Anterior cingulate cortex (tissue), 58 donors: Measurements from ENCODE around the gene TNPO1.
A peak's percentile ranks its signal among the peaks of the same experiment; 100 is the strongest.

Experiments
- DNase-seq, 58 donors: peaks; one replicate each; lab custom pipeline; 2025; lab: John Stamatoyannopoulos, UW

Gene TNPO1

GRCh38 chr5:72817671-72818266, 1.3 kb downstream of the TNPO1 start:
- DNase-seq = no peak

GRCh38 chr5:72818866-72819534, 2.5 kb downstream of the TNPO1 start:
- DNase-seq = peak in 52 of 58 donors; percentile 0 to 66 (median 23)

- DNase-seq = no peak
Observed at GRCh38 chr5:72821776-72822175, 5.3 kb downstream of the TNPO1 start.

- DNase-seq = no peak
Observed at GRCh38 chr5:72822944-72823343, 6.5 kb downstream of the TNPO1 start.

- DNase-seq = no peak
Observed at GRCh38 chr5:72829707-72830106, 13.2 kb downstream of the TNPO1 start.

GRCh38 chr5:72830362-72830761, 13.9 kb downstream of the TNPO1 start:
- DNase-seq = no peak

GRCh38 chr5:72831685-72832084, 15.2 kb downstream of the TNPO1 start:
- no peak for DNase-seq

- DNase-seq = no peak
Observed at GRCh38 chr5:72834924-72835323, 18.5 kb downstream of the TNPO1 start.

- no peak for DNase-seq
Observed at GRCh38 chr5:72835633-72836032, 19.2 kb downstream of the TNPO1 start.

- no peak for DNase-seq
Observed at GRCh38 chr5:72836810-72837209, 20.3 kb downstream of the TNPO1 start.

GRCh38 chr5:72837524-72838096, 21.1 kb downstream of the TNPO1 start:
- DNase-seq = no peak

GRCh38 chr5:72840041-72840440, 23.6 kb downstream of the TNPO1 start:
- DNase-seq = no peak

GRCh38 chr5:72841756-72842535, 25.5 kb downstream of the TNPO1 start:
- DNase-seq = no peak

- no peak for DNase-seq
Observed at GRCh38 chr5:72842816-72843215, 26.4 kb downstream of the TNPO1 start.

GRCh38 chr5:72844218-72844603, 27.8 kb downstream of the TNPO1 start:
- no peak for DNase-seq

- no peak for DNase-seq
Observed at GRCh38 chr5:72845889-72846288, 29.4 kb downstream of the TNPO1 start.

GRCh38 chr5:72846483-72846882, 30.0 kb downstream of the TNPO1 start:
- DNase-seq = no peak

GRCh38 chr5:72847439-72847838, 31.0 kb downstream of the TNPO1 start:
- no peak for DNase-seq

GRCh38 chr5:72847989-72848473, 31.6 kb downstream of the TNPO1 start:
- peak; percentile 30 to 95 (median 85) for DNase-seq

- DNase-seq = peak in 47 of 58 donors; percentile 2 to 80 (median 54)
Observed at GRCh38 chr5:72848474-72849428, 32.3 kb downstream of the TNPO1 start.
